Measurements from ENCODE around the gene EFCC1.

Gene EFCC1

GRCh38 chr3:129035360-129036221 lies 34.5 kb downstream of the EFCC1 start:
- no peak for DNase-seq

DNA sequence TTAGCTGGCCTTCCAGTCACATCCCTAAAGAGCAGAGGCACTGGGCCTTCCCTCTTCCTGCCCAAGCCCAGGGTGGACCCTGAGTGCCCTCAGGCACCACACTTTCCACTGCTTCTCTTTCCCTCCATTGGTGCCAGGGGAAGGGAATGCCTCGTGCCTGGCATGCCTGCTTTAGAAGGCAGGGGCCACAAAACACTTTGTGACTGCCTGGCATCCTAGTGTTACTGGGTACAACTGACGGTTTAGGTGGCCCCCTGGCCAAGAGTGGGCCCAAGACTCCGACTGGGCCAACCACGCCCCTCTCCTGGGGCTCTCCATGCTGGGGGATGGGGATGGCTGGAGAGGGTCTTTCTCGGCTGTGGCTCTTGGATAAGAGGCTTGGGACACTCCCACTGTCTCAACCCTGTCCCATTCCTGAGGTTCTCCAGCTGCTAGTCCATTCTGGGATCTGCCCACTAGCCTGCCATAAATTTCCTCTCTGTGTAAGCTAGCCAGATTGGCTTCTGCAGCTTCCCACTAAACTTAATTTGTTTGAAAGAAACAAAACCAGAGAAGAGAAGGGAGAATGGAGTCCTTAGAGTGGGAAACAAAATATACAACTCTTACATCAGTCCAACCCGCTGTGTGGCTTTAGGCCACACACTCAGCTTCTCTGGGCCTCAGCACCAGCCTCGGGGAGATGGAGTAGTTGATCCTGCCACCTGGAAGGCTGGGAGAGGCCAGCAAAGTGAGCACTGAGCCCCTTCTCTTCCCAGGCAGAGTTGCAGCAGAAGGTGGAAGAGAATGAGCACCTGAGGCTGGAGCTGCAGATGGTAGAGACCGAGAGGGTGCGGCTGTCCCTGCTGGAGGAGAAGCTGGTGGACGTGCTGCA lies 35.4 kb downstream of the EFCC1 start:
- DNase-seq: no peak

DNA sequence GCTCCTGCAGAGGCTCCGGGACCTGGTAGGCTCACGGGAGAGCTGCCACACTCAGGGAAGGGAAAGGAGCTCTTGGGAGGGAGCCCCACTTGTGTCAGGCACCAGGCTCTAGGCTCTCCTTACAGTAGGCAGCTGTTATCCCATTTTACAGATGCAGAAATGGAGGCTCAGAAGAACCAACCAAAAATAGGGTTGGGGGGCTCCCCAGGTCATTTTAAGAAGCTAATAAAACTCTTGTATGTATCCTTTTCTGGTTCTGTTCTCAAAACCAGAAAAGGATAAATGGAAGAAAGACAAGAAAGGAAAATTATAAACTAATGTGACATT lies 36.0 kb downstream of the EFCC1 start:
- DNase-seq: no peak

DNA sequence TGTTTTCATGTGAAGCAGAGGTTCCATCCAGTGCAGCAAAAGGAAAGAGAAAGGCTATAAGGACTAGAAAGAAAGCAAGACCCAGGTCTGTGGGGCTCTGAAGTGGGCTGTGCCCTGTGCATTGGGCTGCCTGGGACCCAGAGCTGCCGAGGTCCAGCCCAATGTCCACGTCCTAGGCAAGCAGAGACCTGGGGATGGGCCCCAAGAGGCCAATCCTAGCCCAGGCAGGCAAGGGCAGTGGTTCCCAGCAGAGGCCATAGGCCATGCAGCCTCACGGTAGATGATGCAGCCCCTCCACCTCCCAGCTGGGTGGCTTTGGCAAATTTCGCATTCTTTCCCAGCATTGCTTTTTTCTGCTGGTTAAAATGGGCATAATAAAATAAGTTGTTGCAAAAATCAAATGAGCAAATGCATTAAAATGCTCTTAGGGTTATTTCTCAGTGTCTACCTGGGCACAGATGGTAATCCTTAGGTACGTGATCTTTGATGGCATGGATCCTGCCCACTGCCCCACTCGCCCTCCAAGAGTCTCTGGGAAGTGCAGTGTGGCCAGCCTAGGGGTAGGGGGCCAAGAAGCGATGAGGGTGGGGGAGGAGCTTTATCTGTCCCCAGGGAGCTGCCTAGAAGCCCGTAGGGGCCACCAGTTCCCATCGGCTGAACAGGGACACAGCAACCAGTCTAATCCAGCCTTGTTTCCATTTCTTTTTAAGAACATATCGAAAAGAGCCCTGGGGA lies 37.2 kb downstream of the EFCC1 start:
- no peak for DNase-seq

- DNase-seq: peak; percentile 62
Measured at GRCh38 chr3:129039271-129040038, 38.4 kb downstream of the EFCC1 start.

GRCh38 chr3:129040039-129040336 lies 38.9 kb downstream of the EFCC1 start:
- no peak for DNase-seq

GRCh38 chr3:129040579-129041300 lies 39.6 kb downstream of the EFCC1 start:
- no peak for DNase-seq

- no peak for DNase-seq
Measured at GRCh38 chr3:129045675-129046036, 44.6 kb downstream of the EFCC1 start.

GRCh38 chr3:129046037-129046731 lies 45.1 kb downstream of the EFCC1 start:
- DNase-seq: no peak

GRCh38 chr3:129046732-129047552 lies 45.8 kb downstream of the EFCC1 start:
- DNase-seq: no peak

- DNase-seq: no peak
Measured at GRCh38 chr3:129047553-129047839, 46.4 kb downstream of the EFCC1 start.

GRCh38 chr3:129050556-129051295 lies 49.6 kb downstream of the EFCC1 start:
- no peak for DNase-seq

- DNase-seq: no peak
Measured at GRCh38 chr3:129051871-129052340, 50.8 kb downstream of the EFCC1 start.

GRCh38 chr3:129052675-129053074 lies 51.6 kb downstream of the EFCC1 start:
- DNase-seq: peak; percentile 47

- no peak for DNase-seq
Measured at GRCh38 chr3:129054605-129055104, 53.6 kb downstream of the EFCC1 start.

DNA sequence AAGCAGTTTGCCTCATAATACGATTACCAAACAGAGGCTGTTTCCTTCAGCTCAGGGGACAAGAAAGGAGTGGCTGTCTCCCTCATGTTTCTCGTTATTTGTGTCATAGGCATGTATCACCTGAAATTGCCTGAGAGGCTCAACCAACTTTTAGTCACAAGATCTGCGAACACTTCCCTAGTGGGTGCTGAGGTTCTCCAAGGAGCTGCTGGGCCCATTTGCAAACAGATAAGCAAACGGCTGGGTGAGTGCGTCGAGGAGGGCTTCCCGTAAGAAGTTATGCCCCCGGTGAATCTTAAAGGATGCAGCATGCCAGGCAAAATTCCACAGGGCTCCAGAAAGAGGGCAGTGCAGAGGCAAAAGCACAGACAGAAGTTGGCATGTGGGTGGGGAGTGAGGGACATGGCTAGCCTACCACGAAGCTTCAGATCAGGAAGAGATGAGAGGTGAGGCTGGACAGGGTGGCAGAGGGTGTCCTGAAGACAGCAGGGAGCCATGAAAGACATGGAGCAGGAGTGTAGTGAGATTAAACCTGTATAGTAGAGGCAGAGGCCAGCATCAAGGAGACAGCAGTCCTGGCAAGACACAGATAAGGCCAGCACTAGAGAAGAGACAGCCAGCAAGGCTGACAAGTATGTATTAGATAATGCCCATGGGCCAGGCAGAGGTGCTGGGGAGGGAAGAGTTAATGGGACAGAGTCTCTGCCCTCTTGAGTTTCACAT lies 55.5 kb downstream of the EFCC1 start:
- no peak for DNase-seq

DNA sequence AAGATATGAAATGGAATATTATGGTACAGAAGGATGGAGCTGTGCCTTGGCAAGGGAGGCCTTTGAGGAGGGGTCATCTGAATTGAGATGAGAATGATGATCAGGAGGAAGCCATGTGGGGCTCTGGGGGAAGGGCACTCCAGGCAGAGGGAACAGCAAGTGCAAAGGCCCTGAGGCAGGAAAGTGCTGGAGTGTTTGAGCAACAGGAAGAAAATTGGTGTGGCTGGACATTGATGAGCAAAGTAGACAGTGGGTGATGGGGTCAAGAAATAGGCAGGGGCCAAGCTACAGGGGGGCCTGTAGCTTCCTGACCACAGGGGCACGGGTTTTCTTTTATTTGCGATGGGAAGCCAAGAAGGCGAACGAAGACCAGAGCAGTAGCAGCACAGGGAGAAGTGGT lies 56.1 kb downstream of the EFCC1 start:
- no peak for DNase-seq

DNA sequence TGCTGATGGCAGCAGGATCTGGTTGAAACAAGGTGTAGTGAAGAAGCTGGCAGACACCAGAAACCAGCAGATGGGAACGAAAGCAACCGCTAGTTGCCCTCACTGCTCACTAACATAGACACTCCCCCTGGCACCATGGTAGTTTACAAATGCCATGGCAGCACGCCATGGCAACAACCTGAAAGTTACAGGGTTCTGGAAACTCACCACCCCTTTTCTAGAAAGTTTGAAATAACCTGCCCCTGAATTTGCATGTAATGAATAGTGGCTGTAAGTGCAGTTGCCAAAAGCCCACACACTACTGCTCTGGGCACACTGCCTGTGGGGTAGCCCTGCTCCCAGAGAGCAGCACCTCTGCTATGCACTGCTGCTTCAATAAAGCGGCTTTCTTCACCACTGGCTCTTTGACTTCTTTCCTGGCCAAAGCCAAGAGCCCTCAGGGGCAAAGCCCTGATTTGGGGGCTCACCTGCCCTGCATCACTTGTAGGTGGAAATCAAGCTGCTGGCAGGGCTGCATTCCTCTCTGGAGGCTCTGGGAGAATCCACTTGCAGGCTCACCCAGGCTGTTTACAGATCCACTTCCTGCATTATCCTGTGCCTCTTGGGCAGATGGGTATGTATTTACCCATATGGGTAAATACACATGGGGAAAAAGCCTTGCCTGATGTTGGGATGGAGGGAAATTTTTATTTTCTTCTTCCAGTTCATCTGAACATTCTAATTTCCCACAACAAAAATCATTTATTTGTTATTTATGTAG lies 57.5 kb downstream of the EFCC1 start:
- peak; percentile 75 for DNase-seq

Measured in DMS153 (cell line).